ENCODE measurements around the gene SPATA18.
"Not testable (repeated sequence)": the region's sequence is repeated elsewhere in the genome, so short reads cannot be mapped to it uniquely, and the experiment has no call there.

Gene SPATA18

GRCh38 chr4:52107745-52108144 lies 56.6 kb downstream of the SPATA18 start:
- no peak for DNase-seq (ENCODE audit: low spot score)

- DNase-seq (ENCODE audit: low spot score), result no peak
These were observed 59.1 kb downstream of the SPATA18 start for GRCh38 chr4:52110171-52110570.

- DNase-seq (ENCODE audit: low spot score), result no peak
These were observed 60.9 kb downstream of the SPATA18 start for GRCh38 chr4:52111995-52112394.

- DNase-seq (ENCODE audit: low spot score), result no peak
These were observed 61.3 kb downstream of the SPATA18 start for GRCh38 chr4:52112411-52112810.

GRCh38 chr4:52116641-52117040 lies 65.5 kb downstream of the SPATA18 start:
- no peak for DNase-seq (ENCODE audit: low spot score)

- DNase-seq (ENCODE audit: low spot score), result no peak
These were observed 75.1 kb downstream of the SPATA18 start for GRCh38 chr4:52126226-52126625.

- DNase-seq (ENCODE audit: low spot score), result no peak
These were observed 75.9 kb downstream of the SPATA18 start for GRCh38 chr4:52126966-52127365.

- no peak for DNase-seq (ENCODE audit: low spot score)
These were observed 84.1 kb downstream of the SPATA18 start for GRCh38 chr4:52135171-52135570.

GRCh38 chr4:52137152-52137551 lies 86.0 kb downstream of the SPATA18 start:
- not testable (repeated sequence) for DNase-seq (ENCODE audit: low spot score)

GRCh38 chr4:52142816-52143215 lies 91.7 kb downstream of the SPATA18 start:
- DNase-seq (ENCODE audit: low spot score), result no peak

GRCh38 chr4:52143815-52144214 lies 92.7 kb downstream of the SPATA18 start:
- no peak for DNase-seq (ENCODE audit: low spot score)

- no peak for DNase-seq (ENCODE audit: low spot score)
These were observed 93.3 kb downstream of the SPATA18 start for GRCh38 chr4:52144372-52144771.
